Kidney capillary endothelial cell (primary cell): ENCODE results near the gene SYTL2.

Source experiments
- DNase-seq: peaks from one replicate; pipeline ENCODE4 v3.0.0-alpha.2; 2018; ENCODE audit warnings: low spot score

The SYTL2 gene

GRCh38 chr11:85826116-85826855 is 15.3 kb upstream of the SYTL2 start:
- no peak for DNase-seq

GRCh38 chr11:85825616-85826015 is 14.7 kb upstream of the SYTL2 start:
- DNase-seq: no peak

GRCh38 chr11:85823816-85824215 is 12.9 kb upstream of the SYTL2 start:
- no peak for DNase-seq

DNA sequence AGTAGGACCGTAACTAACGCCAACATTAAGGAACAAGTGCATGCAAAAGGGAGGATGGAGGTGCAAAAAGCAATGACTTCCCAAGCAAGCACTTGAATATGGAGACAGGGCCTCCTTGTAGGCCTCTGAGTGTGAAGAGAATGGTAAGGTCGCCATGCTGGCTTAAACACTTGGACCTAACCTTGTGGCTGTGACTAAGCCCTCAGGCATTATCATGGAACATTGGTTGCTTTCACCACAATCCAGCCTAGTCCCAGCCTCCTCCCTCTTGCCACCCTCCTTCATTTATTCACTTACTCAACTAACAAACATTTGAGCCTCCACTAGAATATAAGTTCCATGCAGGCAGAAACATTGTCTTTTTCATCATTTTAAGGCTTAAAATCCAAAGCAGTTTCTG is 11.9 kb upstream of the SYTL2 start:
- DNase-seq: no peak

DNA sequence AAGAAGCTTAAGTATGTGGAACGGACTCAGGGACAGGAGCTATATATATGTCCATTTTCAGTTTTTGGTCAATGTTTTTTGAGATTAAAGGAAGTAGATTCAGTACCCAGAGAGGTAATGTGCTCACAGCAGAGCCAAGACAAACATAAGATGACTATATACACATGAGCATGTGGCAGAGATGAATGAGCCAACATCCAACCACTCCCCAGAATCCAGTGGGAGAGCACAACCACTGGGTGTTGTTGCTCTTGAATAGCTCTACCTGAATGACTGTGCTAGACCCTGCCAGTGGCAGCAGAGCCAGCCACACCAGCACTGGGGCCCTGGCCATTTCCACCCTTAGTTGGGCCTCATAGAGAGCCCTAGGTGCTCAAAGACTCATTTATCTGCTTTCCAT is 10.7 kb upstream of the SYTL2 start:
- no peak for DNase-seq

DNA sequence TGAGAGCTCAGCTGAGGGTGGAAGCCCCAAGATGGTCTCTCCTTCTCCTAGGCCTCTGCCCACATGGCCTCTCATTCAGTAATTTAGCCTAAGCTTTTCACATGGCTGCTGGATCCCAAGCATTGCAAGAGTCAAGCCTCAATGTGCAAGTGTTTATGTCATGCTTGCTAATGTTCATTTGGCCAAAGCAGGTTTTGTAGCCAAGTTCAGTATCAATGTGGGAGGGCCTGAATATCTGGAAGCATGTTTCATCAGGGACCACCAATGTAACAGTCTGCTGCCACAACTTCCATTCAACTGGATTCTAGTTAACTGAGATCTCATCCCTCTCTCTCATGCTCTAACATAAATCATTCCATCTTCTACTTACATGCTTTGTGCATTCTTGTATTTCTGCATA is 8.5 kb upstream of the SYTL2 start:
- no peak for DNase-seq

DNA sequence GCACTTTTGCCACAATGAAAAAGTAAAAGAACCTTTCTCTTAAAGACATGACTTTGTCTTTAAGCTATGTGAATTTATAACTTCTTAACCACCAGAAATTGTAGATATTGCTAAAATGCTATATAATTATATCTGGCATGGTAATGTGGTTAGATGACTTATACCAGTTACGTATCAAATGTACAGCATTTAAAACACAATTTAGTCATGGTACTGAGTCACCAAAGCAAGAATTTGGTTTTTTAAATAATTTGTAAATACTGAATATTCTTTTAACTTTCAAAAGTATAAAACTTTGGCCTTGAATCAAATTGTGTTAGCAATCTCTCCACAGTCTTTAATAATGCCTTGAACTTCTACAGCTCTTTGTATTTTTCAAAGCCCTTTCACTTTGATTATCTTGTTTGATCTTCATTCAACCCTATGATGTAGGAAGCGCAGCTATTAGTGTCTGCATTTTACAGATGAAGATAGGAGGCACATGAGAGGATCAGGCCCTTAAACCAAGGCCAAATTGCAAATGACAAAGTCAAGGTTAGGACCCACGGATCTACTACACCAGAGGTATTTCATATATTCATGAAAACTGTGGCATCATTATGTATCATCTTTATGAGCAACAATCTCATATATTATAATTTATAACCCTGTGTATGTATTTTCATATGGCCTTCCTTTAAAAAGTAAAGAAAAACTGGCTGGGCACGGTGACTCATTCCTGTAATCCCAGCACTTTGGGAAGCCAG is 4.4 kb upstream of the SYTL2 start:
- DNase-seq: no peak

GRCh38 chr11:85813721-85814120 is 2.8 kb upstream of the SYTL2 start:
- DNase-seq: no peak

DNA sequence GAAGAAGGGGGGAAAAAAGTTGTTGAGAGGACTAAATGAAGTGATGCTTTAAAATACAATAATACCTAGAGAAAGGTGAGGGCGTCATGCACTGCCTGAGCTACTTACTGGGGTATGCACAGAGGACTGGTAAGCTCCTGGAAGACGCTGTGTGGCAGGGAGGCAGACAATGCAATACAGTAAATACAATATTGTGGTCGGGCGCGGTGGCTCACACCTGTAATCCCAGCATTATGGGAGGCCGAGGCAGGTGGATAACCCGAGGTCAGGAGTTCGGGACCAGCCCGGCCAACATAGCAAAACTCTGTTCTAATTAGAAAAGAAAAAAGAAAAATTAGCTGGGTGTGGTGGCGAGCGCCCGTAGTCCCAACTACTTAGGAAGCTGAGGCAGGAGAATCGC is 683 bp upstream of the SYTL2 start:
- no peak for DNase-seq

DNA sequence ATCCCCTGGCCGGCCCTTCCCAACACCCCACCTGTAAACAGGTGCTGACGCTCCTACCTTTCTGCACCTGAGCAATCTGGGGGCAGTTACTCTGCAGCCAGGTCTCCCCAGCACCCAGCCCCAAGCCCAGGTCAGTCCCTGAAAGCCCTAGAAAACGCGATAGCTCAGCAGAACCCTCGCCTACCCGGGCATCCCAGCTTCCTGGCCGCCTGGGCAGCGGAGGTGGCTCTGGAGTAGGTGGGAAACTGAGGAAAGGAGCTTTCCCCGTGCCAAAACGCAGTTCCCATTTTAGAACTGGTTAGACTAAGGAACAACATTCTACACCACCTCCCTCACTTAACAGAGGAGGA is 445 bp downstream of the SYTL2 start:
- no peak for DNase-seq

GRCh38 chr11:85809863-85810262 is 1.1 kb downstream of the SYTL2 start:
- DNase-seq: no peak

DNA sequence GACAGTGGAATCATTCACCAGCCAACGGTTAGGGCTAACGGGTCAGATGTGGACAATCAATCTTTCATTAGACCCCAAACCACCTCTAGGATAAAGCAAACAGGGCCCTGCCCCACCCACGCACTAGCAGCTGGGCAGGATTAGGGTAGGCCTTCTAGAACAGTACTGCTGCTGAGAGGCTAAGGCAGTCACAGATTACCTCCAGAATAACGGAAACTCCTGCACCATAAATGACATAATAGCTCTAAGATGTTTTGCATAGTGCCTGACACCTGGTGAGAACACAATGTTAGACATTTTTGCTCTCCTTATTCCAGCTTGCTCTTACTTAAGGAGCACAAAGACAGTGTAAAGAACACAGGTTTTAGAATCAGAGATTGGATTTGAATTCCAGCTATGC is 1.8 kb downstream of the SYTL2 start:
- DNase-seq: no peak

DNA sequence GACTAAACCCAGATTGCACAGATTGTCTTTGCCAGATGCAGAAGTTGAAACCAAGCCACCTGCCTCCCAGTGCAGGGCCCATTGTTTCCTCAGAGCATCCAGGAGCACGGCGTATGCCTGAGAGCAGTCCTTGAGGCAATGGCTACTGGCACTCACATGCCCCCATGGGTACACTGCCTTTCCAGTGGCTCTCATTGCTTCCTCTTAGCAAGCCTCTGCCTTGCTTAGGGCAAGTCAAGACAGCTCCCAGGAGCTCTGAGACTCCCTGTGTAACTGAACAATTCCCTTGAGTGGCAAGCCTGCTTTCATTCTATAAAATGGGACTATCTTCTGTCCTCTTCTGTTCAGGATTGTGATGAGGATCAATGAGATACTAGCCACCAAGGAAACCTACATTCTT is 4.1 kb downstream of the SYTL2 start:
- DNase-seq: no peak

GRCh38 chr11:85806016-85806415 is 4.9 kb downstream of the SYTL2 start:
- DNase-seq: no peak

DNA sequence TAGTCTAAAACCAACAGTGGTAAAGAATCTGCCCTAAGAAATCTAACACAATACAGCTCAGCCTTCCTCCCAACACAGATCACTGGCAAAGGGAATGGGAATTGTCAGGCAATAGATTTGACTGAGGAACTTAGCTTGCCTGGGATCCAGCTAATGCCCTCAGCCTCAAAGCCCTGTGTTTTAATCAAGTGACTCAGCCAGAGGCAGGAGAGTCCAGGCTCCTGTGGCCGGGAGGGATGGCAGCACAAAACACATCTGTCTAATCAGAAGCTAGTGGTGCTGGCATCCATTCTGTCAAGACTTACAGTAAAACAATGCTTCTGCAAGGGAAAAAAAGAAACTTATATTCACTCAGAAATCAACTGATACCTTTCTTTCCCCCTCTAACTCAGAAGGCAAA is 5.6 kb downstream of the SYTL2 start:
- no peak for DNase-seq

DNA sequence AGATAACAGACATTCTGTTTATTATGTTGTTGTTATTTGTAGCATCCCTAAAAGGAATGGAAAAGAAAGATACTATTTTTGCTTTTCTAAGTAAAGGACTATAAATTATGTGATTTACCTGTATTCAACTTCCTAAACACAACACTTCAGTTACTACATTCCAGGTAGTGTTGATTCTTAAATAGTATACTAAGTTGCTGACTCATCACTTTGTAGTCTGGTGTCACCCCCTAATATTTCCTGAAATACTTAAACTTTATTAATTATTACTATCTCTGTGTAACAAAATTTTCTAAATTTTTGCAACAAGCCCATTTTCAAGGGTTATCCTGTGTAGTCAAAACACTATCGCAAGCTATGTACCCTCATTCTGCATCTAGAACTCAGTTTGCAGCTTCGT is 7.0 kb downstream of the SYTL2 start:
- no peak for DNase-seq

DNA sequence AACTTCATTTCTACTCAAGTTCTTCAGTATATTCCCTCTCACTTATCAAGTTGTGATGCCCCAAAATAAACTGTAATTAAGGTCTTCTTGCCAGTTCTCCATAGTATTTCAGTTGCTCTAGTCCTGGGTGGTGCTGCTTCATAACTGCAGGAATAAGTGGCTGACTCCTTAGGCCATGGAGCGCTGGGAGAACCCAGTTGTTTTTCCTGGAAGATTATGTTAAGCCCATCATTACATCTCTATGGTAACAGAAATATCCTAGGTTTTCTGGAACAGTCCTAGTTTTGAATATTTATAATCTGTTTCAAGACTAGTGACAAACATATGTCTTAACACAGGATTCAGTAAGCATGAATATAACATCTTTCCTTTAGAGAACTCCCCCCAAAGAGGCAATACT is 7.6 kb downstream of the SYTL2 start:
- no peak for DNase-seq

DNA sequence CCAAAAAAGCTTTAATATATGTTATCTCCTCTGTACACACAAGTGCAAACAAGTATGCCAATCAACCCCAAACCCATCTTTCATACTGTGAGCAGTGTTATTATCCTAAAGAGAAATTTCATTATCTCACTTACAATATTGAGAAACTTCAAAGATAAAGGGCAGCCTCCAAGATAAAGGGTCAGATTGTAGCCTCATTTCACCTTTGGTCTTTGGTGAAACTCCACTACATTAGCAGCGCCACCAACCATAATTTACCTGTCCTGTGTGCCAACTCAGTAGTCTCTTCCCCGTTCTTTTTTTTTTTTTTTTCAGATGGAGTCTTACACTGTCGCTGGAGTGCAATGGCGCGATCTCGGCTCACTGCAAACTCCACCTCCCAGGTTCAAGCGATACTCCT is 9.4 kb downstream of the SYTL2 start:
- DNase-seq: no peak

DNA sequence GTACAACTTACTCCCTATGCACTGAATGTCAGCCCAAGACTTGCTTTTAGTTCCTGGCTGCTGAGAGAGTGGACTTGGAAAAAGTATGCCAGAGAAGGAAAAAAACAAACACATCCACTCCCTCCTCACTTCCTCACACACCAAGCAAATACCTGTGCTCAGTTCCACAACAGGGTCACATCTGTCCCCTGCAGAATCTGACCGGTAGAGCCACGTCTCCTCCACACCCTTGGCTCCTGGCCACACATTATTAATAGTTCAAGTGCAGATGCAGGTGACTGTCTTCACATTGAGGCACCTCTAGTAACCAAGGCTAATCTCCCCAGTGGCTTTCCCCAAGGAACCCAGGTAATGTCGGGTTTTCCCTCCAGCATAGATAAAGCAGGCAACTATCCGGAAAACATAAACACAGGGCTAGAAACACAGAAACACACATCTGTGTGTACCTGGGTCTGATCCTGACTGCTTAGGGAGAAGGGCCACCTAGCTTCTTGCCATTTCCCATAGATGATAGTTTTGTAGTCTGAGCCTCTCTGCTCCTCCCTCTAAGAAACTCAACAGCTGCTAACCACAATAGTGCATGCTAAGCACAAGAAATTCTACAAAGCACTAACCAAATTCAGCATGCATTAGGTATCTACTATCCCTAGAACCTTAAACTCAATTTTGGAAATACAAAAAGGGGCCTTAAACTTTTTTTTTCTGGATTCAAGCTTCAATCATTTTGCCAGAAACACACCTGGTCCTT is 10.2 kb downstream of the SYTL2 start:
- no peak for DNase-seq

DNA sequence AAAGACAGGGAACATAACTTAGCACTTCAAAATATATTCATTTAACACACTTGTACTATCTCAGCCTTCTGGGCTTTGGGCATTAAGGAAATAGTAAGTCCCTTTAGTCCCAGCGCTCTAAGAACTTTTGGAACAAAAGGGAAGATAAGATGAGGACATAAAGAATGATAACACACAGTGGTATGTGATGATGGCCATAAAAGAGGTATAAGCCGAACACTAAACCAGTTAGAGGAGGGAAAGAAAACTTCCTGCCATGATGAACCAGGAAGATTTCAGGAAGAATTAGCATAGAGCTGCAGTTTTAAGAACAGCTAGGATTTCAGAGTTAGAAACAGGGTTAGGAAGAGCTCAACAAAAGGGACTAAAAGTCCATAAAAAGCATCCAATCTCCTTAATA is 11.8 kb downstream of the SYTL2 start:
- no peak for DNase-seq

DNA sequence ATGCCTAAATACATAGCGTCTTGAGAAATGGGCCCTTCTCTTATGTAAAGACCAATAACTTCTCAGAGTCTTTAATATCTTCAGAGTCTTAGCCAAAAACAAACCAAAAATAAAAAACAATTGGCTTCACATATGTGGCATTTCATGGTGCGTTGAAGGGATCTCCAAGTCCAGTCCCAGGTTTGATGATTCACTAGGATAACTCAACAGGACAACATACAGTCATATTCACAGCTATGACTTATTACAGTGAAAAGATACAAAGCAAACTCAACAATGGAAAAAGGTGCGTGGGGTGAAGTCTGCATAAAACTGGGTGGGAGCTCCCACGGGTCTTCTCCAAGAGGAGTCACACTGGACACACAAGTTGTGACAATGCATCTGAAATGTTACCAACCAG is 12.6 kb downstream of the SYTL2 start:
- no peak for DNase-seq

DNA sequence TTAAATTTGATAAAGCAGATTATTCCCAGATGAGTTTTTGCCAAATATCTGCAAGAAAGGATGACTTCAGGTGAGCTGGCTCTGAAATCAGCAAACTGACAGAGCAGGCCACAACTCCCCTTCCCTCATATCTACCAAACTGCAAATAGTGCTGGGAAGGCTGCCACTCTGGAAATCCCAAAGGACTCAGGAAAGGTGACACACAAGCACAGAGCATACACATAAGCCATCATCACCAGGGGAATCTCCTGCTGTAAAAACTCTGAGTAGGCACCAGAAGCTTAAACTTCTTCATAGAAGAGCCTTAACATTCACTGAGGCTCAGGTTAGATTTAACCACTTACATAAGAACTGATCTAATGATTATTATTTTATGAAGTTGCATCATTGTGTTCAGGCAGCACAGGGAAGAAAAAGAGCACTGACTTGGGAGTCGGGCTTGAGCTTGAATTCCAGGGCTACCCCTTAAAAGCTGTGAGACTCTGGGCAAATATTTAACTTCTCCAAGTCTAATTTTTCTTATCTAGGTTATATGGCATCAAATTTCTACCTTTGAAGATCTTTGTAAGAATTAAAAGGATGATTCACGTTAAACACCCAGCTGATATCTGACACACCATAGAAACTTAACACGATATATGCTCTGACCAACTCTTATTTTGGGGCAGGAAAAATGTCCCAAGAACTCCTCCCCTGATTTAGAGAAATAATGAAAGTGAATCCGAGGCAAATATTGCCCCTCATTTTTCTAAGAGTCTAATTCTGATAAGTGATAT is 15.0 kb downstream of the SYTL2 start:
- no peak for DNase-seq
